NCI-H1930 (cell line): Measurements from ENCODE around the gene KCNK7.

Experiments used
- DNase-seq, 2 experiments: peaks; one replicate each; lab custom pipeline; 2025; lab: John Stamatoyannopoulos, UW

Gene KCNK7

DNA sequence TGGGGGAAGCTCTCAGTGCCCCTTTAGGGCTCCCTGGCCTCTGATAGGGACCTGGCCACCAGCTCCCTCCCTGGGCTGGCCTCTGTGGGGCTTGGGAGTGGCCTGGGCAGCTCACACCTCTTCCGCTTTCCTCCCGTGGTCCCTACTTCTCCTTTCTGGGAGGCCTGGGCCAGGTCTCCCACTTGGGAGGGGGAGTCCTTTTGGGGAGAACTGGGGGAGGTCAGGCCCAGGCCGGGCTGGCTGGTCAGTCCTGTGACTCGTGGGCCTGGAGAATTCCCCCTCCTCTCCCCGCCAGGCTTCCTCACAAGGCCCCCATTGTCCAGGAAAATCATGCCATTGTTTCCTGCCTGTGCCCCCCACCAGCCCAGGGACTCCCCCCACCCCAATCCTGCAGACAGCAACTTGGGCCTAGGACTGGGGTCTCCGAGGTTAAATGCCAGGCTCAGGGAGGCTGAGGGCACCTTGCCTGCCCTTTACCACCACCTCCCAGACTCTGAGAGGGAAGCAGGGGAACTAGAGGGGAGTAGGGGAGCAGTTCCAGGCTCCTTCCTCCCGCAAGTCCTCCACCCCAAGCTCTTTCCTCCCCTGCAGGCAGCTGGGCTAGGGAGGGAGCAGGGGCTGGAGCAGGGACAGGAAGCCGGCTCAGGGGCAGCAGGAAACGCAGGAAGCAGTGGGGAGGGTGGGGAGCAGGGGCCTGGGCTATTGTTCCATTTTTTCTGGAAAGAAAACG is 15.6 kb upstream of the KCNK7 start:
- no peak for DNase-seq

DNA sequence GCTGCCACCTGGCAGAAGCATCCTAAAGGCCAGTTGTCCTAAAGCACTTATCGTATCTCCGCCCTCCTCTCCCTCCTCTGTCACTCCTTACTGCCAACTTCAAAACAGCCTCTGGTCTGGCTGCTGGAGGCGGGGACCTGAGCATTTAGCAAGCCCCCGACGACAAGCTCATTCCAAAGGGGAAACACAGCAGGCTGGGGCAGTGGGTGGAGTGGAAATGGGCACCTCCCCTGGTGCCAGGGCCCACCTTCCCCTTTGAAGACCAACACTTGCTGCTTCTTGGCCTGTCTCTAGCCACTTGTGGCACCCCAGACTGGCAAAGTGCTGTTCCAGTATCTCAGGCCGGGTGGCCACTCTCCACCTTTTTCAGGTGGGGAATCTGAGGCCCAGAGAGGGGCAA is 14.8 kb upstream of the KCNK7 start:
- DNase-seq: no peak

DNA sequence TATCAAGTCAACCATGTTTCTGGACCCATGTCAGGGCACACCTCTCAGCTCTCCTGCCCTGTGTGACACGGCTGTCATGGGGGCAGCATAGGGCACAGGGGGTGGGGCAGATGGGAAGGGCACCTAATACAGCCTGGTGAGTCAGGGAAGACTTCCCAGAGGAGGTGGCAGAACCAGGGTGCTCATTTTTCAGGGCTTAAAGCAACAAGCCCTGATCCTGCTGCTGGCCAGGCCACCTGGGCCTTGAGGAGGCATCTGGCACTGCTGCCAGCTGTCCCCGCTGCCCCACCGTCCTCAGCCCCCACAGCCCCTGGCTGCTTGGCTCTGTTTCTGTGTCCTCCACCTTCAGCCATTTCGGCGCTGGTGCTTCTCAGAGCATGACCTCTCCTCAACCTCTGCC is 14.1 kb upstream of the KCNK7 start:
- DNase-seq: no peak

DNA sequence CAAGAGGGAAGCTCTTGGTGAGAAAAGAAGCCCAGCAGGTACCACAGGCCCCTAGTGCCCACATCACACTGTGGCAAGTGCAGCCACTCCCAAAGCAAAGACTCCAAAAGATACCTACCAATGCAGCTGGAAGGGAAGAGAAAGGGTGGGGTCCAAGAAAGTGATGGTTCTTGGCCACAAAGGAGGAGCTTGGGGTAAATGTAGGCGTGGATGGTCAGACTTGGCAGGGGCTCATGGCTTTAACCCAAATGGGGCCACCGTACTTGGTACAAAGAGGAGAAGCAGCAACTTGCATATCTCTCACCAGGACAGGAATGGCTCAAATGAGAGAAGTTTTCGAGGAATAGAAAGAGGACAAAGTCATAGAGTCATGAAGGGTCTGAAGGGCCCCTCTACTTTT is 13.6 kb upstream of the KCNK7 start:
- no peak for DNase-seq

DNA sequence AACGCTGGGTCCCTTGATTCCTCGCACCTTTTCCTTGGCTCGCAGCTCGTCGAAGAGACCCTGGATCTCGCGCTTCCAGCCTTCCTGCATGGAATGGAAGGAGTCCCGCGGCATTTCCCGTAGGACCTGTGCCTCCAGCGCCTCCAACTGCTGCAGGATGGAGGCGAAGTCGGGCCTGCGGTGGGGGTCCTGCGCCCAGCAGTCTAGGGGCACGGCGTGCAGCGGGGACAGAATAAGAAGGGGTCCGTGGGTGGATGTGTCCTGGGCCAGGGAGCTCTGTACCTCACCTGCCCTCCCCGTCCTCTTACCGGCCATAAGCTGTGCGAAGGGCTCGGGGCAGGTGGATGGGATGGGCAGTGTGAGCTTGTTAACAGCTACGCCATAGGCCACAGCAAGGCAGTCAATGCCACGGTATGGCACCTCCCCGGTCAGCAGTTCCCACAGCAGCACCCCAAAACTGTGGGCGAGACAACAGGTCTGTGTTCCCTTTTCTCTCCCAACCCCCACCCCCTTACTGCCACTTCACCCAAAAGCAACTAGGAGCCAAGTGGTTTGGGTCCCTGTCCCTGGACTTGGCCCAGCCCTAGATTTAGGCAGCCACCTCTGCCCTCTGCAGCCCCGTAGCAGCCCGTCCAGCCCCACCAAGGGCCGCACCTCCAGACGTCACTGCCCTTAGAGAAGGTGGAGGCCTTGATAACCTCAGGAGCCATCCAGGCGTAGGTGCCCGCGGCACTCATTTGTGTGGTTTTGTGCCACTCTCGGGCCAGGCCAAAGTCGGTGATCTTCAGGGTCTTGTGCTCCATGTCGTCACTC is 12.2 kb upstream of the KCNK7 start:
- no peak for DNase-seq

DNA sequence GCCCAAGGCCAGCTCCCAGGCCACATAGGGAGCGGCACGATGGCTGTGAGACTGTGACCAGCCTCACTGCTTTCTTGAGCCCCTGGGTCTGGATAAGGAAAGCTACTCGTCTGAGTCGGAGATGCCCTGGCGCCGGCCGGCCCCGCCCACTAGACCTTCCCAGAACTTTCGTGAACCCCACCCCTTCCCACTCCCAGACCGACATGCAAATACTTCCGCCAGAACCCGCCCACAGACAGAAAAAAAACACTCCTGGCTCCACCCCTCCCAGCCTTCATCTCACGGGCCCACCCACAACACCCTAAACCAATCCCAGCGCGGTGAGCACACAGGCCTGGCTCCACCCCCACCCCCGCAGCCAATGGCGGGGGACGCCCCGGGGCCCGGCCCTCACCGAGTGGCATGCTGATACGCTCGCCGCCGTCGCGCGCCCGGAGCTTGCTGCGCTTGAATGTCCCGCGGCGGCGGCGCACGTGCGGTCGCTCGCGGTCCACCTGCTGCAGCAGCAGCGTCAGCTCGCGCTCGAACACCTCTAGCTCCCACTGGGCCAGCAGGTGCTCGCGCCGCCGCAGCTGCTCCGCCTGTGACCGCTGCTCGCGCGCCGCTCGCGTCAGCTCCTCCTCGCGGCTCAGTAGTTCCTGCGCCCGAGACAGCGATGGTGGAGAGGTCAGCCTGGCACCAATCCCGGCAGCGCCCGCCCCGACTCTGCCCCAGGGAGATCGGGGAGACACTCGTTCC is 11.4 kb upstream of the KCNK7 start:
- peak; percentile 50 to 64 for DNase-seq

DNA sequence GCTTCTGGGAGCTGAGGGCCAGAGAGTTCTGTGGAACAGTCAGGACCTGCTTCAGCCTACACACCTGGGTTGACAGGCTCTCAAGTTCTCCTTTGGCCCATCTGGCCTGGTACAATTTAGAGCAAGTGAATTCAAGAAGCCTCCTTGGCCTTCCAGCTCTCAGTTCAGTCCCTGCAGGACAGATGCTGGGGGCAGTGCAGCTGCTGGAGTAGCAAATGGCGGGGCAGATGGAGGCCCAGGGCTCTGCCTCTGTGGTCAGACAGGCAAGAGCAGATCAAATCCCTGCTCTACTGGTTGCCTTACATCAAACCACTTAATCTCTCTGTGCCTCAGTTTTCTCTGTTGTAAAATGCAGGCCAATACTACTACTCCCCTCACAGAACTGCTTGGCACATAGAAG is 8.7 kb upstream of the KCNK7 start:
- DNase-seq: no peak

DNA sequence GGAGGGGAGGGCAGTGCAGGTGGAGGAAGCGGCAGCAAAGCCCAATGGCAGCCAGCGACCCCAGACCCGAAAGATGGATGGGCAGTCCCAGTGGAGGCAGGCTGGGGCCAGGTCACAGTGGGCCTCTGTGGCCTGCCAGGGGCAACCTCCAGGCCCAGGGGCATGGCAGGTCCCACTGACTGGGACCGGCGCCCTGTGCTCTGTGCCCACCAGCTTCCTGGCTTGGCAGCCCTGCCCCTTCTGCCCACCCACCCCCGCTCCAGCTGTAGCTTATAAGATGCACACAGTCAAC is 4.3 kb upstream of the KCNK7 start:
- DNase-seq: no peak

DNA sequence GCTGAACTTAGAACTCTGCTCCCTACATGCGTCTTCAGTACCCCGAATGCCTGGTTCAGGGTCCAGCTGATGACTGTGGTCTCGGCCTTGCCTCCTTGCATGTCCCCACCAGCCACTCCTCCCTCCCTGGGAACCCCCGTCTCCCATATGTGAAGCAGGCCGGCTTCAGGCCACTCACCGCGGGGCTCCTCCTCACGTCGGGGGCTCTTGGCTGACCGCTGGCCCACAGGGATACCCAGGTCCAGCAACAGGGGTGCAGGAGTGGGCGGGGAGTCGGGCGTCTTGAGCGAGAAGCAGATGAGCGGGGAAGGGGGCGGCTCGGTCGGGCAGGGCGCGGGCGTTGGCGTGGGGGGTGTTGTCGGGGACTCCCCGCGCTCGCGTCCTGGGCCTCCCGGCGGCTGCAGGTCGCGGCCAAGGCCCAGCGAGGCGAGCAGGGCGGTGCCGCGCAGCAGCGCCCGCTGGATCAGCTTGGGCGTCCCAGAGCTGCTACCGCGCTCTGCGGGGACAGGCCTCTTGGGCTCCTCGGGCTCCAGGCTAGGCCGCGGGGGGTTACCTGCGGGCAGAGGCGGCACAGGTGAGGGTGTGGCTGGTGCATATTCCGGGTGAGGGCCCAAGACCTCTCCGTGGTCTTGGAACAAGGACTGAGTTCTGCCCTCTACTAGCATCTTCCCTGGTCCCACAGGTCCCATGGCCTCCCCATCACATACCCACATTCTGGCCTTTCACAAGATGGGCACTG is 3.8 kb upstream of the KCNK7 start:
- no peak for DNase-seq

DNA sequence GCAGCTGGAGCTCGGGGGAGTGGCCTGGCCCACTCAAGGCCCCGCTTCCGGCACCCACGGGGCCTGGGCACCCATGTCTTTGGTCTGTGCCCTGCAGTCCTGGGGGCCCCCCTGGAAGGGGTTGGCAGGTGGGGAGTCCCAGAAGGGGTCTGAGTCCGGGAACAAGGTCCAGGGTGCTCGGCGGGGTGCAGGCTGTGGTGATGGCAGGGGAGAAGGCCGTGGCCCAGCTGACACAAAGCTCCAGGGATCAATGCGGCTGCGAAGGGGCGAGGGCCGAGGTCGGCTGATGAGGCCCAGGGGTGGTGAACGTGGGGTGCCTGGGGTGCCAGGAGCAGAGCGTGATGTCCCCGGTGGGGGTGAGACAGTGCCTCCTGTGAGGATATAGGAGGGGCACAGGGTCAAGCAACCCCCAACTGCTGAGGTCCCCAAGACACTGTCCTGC is 2.7 kb upstream of the KCNK7 start:
- DNase-seq: no peak

DNA sequence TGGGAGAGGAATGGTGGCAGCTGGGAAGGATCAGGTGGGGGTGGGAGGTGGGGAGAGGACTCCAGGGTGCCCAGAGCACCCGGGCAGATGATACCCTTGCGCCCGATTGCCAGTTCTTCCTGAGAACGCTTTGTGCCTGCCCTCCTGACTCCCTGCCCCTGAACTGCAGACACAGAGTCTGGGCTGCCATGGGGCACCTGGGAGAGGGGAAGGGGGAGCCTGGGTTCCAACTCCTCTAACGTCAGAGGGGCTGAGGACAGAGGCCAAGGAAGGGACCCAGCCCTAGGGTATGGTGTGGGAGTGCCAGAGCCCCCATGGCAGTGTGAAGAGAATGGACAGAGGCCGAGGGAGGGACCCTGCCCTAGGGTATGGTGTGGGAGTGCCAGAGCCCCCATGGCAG is 920 bp upstream of the KCNK7 start:
- no peak for DNase-seq

DNA sequence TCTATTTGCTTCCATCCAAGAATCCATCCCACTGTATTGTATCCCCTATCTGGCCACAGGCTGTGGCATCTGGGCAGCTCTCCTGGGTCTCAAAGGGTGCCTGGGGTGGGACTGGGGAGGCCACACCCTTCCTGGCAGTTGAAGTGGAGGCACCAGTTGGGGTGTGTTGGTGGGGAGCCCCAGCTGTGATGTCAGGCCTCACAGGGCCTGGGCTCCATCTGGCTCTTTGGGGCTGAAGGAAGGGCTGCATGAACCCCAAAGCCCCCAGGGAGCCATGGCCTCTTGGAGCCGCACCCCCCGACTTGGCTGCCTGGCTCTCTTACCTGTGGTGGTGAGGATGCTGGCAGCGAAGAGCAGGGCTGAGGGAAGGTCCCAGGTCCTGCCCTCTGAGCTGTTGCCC is 469 bp downstream of the KCNK7 start:
- DNase-seq: no peak

DNA sequence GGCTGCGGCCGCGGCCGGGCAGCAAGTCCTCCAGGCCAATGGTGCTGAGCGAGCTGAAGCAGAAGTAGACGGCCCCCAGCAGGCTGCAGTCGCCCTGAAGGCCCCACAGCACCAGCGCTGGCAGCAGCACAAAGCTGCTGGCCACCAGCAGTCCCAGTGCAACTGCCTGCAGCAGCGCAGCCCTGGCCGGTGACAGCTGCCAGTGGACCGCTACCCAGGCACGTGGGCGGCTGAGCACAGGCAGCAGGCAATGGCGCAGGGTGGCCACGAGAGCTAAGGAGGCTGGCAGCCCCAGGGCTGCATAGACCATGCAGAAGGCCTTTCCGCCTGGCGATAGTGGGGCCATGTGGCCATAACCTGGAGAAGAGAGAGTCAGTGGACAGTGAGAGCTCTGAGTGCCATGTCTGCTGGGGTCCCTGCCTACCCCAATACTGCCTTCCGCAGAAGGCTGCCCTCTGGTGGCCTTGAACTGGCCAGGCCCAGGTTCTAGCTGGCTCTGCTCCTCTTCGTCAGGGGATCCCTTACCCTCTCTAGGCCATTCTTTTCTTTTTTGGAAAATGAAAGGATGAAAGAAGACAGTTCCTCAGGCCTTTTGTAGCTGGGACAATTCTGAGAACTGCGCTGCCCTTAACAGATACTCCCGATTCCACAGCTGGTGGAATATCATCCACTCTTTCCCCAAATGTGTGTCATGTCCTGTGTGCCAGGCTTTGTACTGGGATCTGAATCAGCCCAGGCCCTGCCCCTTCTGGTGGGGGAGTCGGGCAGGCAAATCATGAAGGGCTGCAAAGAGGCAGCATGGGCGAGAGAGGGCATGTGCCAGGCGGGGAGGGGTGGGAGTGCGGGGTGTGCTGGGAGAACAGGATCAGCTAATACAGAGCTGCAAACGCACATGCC is 1.8 kb downstream of the KCNK7 start:
- no peak for DNase-seq

DNA sequence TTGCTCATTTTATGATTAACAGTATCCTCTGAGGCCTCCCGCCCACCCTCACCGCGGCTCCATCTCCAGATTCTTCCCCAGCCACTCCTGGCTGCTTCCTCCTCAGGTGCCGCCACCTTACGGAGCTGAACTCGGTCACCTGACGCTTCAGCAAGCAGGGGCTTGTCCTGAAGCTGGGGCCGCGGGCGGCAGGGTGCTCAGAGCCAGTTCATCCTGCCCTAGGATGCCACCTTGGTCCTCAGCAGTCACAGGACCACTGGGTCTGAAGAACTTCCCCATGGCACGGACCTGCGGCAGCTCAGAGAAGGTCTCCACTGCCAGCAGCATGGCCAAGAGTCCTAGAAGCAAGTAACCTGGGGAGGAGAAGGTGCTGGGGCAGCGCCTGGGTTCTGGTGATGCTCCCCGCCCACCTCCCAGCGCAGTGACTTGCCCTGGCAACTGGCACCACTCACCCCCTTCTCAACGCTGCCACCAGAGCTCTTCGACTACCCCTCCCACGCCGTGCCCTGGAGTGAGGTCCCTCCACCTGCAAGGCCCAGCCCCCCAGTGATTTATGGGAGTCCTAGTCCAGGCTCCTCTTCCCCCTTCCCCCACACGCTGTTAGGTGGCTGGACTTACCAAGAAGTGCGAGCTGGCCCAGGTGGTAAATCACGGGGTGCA is 2.6 kb downstream of the KCNK7 start:
- no peak for DNase-seq

DNA sequence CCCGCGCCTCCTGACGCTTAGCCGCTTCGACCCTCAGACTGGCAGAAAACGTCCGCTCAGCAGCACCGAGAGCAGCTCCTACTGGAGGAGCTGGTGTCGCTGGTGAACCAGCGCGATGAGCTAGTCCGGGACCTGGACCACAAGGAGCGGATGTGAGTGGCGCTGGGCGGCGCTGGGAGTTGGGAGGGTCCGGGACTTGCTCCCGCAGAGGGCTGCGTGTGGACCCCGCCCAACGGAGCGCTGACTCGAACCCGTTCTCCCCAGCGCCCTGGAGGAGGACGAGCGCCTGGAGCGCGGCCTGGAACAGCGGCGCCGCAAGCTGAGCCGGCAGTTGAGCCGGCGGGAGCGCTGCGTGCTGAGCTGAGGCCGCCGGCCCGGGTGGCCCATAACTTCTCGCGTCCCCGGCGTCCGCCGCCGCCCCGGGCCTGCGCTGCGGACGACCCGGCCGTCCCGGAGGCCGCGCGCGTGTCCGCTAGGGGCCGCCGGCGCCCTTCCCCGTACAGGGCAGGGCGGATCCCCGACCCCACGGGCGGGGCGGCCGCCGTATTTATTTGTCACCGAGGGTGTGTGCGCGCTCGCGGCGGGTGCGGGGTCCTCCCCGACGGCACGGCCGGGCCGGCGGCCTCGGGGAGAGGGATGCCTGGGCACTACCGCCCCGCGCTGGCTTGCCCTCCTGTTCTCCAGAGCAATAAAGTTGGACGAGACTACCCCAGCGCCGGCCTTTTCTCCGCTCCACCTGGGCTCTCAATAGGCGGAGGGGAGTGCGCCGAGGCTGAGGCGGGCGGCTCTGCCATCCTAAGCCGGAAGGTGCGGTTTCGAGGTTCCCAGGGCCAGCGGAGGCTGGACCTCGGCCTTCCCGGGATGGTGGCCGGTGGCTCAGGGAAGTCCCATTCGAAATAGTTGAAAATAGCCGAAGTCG is 3.4 kb downstream of the KCNK7 start:
- DNase-seq: no peak

DNA sequence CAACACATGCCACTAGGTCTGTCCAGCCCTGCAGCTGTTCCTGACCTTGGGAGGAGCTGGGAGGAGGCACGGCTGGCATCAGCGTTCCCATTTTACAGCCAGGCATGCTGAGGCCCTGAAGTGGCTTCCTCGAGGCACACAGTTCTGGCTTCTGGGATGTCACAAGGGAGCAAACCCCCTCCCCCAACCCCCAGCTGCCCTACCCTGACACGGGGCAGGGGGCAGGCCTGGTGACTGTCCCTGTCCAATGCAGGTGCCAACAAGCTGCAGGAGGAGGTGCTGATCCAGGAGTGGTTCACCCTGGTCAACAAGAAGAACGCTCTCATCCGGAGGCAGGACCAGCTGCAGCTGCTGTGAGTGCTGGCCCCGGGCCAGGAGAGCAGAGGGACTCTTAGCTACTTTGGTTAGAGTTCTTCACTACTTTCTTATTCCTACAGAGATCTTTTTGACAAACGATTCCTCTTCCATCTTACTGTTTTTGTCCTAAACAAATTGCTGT is 5.3 kb downstream of the KCNK7 start:
- DNase-seq: no peak

DNA sequence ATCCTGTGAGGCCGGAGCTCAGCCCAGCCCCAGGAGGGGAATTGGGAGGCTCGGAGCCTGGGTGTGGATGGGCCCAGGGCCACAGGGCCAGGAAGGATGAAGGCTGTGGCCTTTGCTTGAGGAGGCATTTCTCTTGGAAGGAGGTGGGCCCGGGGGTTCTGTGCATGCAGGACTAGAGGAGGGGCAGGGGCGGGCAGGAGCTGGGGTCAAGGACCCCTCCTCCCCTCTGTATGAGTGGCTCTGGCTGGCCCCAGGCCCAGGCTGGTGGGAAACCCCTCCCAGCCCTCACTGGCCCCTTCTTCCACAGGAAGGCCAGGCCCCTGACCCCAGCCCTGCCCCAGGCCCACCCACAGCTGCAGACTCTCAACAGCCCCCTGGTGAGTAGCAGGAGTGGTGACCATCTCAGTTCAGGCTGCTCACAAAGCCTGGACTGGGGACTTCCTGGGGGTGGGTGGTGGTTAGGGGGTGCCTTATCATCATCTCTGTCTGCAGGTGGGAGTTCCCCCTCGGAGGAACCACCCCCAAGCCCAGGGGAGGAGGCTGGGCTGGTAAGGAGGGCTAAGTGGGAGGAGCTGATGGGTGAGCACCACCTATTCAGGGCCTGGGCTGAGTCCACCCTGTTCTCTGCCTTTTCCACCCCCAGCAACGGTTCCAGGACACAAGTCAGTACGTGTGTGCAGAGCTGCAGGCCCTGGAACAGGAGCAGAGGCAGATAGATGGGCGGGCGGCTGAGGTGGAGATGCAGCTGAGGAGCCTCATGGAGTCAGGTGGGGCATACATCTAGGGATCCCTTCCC is 6.0 kb downstream of the KCNK7 start:
- DNase-seq: no peak

DNA sequence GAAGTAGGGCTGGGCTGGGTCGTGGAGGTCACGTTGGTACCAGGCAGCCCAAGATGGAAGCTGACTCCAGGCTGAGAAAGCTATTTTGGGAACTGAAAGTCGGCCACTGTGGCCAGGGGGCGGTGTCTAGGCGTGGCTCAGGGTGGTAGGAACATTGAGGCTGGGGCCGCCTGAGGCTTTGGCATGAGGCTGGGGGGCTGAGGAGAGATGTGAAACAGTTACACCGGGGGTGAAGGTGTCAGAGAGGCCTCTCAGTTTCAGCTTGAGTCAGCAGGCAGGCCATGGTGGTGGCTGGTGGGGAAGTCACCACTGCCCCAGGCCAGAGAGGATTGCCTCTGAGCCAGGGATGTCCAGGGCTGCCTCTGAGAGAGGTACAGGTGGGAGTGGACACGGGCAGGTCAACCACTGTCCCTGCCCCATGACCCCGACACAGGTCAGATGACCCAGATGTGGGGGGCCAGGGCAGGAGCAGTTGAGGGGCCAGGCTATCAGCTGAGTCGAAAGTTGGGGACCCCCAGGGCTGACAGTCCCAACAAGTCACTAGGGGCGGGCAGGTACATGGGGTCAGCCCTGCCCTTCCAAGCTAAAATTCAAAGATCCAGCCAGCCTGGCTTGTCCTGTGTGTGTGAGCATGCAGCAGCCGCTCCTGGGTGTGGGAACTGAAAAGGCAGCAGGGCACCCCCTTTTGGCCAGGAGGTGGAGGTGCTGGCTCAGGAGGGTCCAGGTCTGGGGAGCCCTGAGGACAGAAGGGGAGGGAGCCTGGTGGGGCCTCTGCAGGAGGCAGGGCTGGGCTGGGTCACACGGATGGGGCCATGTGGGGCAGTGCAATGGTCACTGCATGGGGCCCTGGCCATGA is 7.2 kb downstream of the KCNK7 start:
- DNase-seq: no peak
